NCI-H82 (cell line): ENCODE results near the gene CENPX.

Source experiments
- DNase-seq: peaks from one replicate; lab custom pipeline; 2025; lab: John Stamatoyannopoulos, UW

Gene CENPX

GRCh38 chr17:82022310-82022980, at the start of gene CENPX:
CENPX (minus strand) TSS chr17:82022878; CDS start chr17:82022861, 17 bp downstream.
- DNase-seq = peak; percentile 58

- no peak for DNase-seq
Measured at GRCh38 chr17:82070611-82071010, 47.9 kb upstream of the CENPX start.

- DNase-seq = peak; percentile 63
Measured at GRCh38 chr17:82065638-82066303, 43.1 kb upstream of the CENPX start, which contains the start of gene DUS1L. DUS1L (minus strand) TSS chr17:82065804; CDS start chr17:82065059, 745 bp downstream.

GRCh38 chr17:82065193-82065637, 42.5 kb upstream of the CENPX start:
- DNase-seq = peak; percentile 38

GRCh38 chr17:82064433-82065192, 41.9 kb upstream of the CENPX start:
- no peak for DNase-seq

GRCh38 chr17:82063424-82064415, 41.0 kb upstream of the CENPX start:
- no peak for DNase-seq

GRCh38 chr17:82062984-82063368, 40.3 kb upstream of the CENPX start:
- no peak for DNase-seq

- DNase-seq = no peak
Measured at GRCh38 chr17:82062076-82062983, 39.7 kb upstream of the CENPX start.

- DNase-seq = no peak
Measured at GRCh38 chr17:82061047-82061925, 38.6 kb upstream of the CENPX start.

GRCh38 chr17:82060614-82061013, 37.9 kb upstream of the CENPX start:
- DNase-seq = no peak

GRCh38 chr17:82060001-82060380, 37.3 kb upstream of the CENPX start:
- no peak for DNase-seq

GRCh38 chr17:82059272-82060000, 36.8 kb upstream of the CENPX start:
- no peak for DNase-seq

GRCh38 chr17:82058855-82059249, 36.2 kb upstream of the CENPX start:
- no peak for DNase-seq

GRCh38 chr17:82058230-82058854, 35.7 kb upstream of the CENPX start:
- DNase-seq = no peak

- no peak for DNase-seq
Measured at GRCh38 chr17:82056729-82057621, 34.3 kb upstream of the CENPX start.

- no peak for DNase-seq
Measured at GRCh38 chr17:82055965-82056728, 33.5 kb upstream of the CENPX start.
